ENCODE measurements around the gene MX2. TPM values are rescaled to one million over a fixed set of nuclear protein-coding genes. Genes with fewer than 3 reads are reported as not detected.

MX2 gene
- total RNA-seq, 2 experiments from 2014 or later: 3.5 to 10.4 TPM

DNA sequence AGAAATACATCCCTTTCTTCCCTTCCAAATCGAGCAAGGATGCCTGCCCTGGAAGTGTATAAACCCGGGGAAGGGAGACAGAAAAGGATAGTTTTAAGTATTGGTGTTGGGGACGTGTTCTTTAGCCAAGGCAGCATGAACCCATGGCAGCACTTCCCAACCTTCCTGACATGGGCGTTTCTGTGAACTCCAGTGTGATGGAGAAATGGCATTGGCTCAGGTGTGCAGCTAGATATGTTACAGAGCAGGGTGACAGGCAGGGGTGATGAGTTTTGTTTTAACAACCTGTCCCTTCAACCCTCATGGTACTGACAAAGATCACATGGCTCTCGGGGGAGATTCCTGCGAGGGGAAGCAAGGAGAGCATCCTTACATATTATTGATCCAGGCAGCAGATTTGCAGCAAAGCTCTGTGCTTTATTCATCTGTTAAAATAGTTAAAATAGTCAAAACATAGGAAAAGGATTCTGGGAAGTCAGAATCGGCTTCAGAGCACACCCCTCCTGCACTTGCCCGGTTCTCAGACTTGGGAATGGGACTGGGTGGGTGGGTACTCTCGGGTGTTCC, 68.2 kb downstream of the MX2 start:
- ChIA-PET POLR2A (interaction anchor here (2.0 to 2.2 kb wide), 2 partner anchors 10 to 12 kb away, joined by 6 read pairs; no protein-coding TSS in a partner anchor), CTCF (ENCODE audit: unreplicated experiment) (no interaction called here)
- H3K4me1 ChIP-seq (ENCODE audit: insufficient read depth, low read length, poor library complexity, severe bottlenecking): peaks cover 65% of the 10 kb centered on the region
- no peak overlapping the region for H3K4me2 ChIP-seq (ENCODE audit: low read length)
- H3K36me3 ChIP-seq (ENCODE audit: insufficient read depth, low read length): peaks cover 18% of the 10 kb centered on the region
- no peak for TF ChIP-seq EZH2phosphoT487 (IDR thresholded peaks at IDR 0.05; ENCODE audit: borderline replicate concordance, low read depth, low read length)
- TF ChIP-seq, protein P1, sequence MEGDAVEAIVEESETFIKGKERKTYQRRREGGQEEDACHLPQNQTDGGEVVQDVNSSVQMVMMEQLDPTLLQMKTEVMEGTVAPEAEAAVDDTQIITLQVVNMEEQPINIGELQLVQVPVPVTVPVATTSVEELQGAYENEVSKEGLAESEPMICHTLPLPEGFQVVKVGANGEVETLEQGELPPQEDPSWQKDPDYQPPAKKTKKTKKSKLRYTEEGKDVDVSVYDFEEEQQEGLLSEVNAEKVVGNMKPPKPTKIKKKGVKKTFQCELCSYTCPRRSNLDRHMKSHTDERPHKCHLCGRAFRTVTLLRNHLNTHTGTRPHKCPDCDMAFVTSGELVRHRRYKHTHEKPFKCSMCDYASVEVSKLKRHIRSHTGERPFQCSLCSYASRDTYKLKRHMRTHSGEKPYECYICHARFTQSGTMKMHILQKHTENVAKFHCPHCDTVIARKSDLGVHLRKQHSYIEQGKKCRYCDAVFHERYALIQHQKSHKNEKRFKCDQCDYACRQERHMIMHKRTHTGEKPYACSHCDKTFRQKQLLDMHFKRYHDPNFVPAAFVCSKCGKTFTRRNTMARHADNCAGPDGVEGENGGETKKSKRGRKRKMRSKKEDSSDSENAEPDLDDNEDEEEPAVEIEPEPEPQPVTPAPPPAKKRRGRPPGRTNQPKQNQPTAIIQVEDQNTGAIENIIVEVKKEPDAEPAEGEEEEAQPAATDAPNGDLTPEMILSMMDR (conservative IDR thresholded peaks at IDR 0.05; ENCODE audit: low read length): no peak
- intact Hi-C loops (cut with micrococcal nuclease; ENCODE audit: unreplicated experiment): loop anchor here (2.0 to 10.0 kb wide), 3 partner anchors 61 to 635 kb away; no protein-coding TSS in a partner anchor
- H3K9me3 ChIP-seq (ENCODE audit: low read length): peaks cover 17% of the 10 kb centered on the region; the same call in 1 of the 2 replicates
- H3K27ac ChIP-seq (ENCODE audit: low read depth, low read length, poor library complexity, severe bottlenecking): no peak overlapping the region
- H3K9me2 ChIP-seq (ENCODE audit: insufficient read depth, low read length): no peaks in the 10 kb centered on the region
- H2AFZ ChIP-seq (ENCODE audit: low read length): no peak overlapping the region
- no peaks in the 10 kb centered on the region for H3K79me2 ChIP-seq (ENCODE audit: insufficient read depth, low read depth, low read length)
- no peak overlapping the region for H3K4me3 ChIP-seq (ENCODE audit: low read depth, low read length, poor library complexity, severe bottlenecking)
- BruUV-seq (replicated peaks): no TSS peak
- no peaks in the 10 kb centered on the region for H4K20me1 ChIP-seq (ENCODE audit: insufficient read depth, low read length)
- no peak for DNase-seq (ENCODE audit: low spot score)

DNA sequence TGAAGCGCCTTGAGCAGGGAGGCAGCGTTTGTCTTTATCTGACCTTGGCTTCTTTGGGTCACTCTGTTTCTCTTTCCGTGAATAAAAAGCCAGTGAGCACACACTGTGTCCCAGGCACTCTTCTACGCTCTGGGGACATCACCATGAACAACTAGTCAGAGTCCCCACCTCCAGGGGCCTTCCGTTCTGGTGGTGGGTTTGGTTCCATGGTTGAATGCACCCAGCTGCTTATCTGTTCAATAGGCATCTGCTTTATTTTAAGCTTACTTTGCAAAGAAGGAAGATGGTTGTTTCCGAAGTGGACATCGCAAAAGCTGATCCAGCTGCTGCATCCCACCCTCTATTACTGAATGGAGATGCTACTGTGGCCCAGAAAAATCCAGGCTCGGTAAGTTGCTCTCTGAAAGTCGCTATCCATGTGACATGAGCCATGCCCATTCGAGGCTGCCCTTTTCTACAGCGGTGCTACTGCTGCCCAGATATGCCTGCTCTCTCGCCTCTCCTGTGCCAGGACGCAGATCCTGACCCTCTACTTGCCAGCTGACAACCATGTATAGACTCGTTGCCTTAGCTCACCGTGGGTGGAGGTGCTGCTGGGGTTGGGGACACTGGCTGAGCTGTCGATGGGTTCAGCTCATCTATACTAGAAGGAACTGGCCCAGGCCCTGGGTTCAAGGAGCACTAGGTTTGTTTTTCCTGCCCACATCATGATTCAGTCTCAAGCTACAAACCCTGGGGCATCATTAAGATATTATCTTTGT, 70.1 kb downstream of the MX2 start:
- Histone ChIP-seq H3K9me3 (ENCODE audit: low read length) (peaks cover 20% of the 10 kb centered on the region; the same call in 1 of the 2 replicates), H3K4me3 (ENCODE audit: low read depth, low read length, poor library complexity, severe bottlenecking) (no peak overlapping the region), H3K9me2 (ENCODE audit: insufficient read depth, low read length) (no peaks in the 10 kb centered on the region), H2AFZ (ENCODE audit: low read length) (no peak overlapping the region), H3K79me2 (ENCODE audit: insufficient read depth, low read depth, low read length) (no peaks in the 10 kb centered on the region), H3K4me2 (ENCODE audit: low read length) (peak overlapping the region; percentile 55), H3K4me1 (ENCODE audit: insufficient read depth, low read length, poor library complexity, severe bottlenecking) (peaks cover 51% of the 10 kb centered on the region), H3K27ac (ENCODE audit: low read depth, low read length, poor library complexity, severe bottlenecking) (peak overlapping the region; percentile 46), H3K36me3 (ENCODE audit: insufficient read depth, low read length) (peaks cover 37% of the 10 kb centered on the region), H4K20me1 (ENCODE audit: insufficient read depth, low read length) (no peaks in the 10 kb centered on the region)
- intact Hi-C loops (cut with micrococcal nuclease; ENCODE audit: unreplicated experiment): loop anchor here (2.0 kb wide), 1 partner anchor 63 kb away; no protein-coding TSS in a partner anchor
- peak; percentile 89 for DNase-seq (ENCODE audit: low spot score)
- TF ChIP-seq EZH2phosphoT487 (IDR thresholded peaks at IDR 0.05; ENCODE audit: borderline replicate concordance, low read depth, low read length): no peak
- TF ChIP-seq, protein P1 (conservative IDR thresholded peaks at IDR 0.05; ENCODE audit: low read length): no peak
- ChIA-PET POLR2A (interaction anchor here (0.9 to 2.2 kb wide), 7 partner anchors 8 to 59 kb away, joined by 3 to 6 read pairs (median 3); no protein-coding TSS in a partner anchor), CTCF (ENCODE audit: unreplicated experiment) (interaction anchor here (0.8 to 1.3 kb wide), 3 partner anchors 10 to 112 kb away, joined by 3 to 8 read pairs (median 3); no protein-coding TSS in a partner anchor)
- no TSS peak for BruUV-seq (replicated peaks)
